Measurements from ENCODE around the gene AOC2. TPM values are rescaled to one million over a fixed set of nuclear protein-coding genes. Genes with fewer than 3 reads are reported as not detected.

The AOC2 gene
- total and polyA plus RNA-seq, 2 of the 13 experiments (the other 11 are each of a cell fraction or from before 2014, with no cell fraction given), result 1.2 to 3.3 TPM

DNA sequence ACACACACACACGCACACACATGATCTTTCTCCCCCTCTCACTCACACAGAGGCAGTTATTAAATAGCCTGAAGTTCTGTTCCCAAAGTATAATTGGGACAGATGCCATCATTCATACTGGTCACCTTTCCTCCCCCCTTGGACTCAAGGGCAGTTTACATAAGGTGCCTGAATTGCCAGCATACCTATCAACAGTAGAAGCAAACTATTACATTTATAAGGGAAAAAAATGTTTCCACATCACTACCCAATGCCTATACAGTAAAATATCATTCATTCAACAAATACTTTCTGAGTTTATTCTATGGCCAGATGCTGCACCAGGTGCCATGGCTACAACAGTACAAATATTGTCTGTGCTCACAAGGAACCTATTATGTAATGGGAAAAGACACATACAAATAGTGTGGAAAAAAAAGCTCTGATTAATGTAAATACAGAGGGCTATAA lies 39.4 kb upstream of the AOC2 start (continued):
- TF ChIP-seq, protein P1, sequence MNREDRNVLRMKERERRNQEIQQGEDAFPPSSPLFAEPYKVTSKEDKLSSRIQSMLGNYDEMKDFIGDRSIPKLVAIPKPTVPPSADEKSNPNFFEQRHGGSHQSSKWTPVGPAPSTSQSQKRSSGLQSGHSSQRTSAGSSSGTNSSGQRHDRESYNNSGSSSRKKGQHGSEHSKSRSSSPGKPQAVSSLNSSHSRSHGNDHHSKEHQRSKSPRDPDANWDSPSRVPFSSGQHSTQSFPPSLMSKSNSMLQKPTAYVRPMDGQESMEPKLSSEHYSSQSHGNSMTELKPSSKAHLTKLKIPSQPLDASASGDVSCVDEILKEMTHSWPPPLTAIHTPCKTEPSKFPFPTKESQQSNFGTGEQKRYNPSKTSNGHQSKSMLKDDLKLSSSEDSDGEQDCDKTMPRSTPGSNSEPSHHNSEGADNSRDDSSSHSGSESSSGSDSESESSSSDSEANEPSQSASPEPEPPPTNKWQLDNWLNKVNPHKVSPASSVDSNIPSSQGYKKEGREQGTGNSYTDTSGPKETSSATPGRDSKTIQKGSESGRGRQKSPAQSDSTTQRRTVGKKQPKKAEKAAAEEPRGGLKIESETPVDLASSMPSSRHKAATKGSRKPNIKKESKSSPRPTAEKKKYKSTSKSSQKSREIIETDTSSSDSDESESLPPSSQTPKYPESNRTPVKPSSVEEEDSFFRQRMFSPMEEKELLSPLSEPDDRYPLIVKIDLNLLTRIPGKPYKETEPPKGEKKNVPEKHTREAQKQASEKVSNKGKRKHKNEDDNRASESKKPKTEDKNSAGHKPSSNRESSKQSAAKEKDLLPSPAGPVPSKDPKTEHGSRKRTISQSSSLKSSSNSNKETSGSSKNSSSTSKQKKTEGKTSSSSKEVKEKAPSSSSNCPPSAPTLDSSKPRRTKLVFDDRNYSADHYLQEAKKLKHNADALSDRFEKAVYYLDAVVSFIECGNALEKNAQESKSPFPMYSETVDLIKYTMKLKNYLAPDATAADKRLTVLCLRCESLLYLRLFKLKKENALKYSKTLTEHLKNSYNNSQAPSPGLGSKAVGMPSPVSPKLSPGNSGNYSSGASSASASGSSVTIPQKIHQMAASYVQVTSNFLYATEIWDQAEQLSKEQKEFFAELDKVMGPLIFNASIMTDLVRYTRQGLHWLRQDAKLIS (CRISPR knock-in tag; IDR thresholded peaks at IDR 0.05), result no peak
- no peak for TF ChIP-seq ZNF549 (CRISPR knock-in tag; IDR thresholded peaks at IDR 0.05)
- TF ChIP-seq, protein P2, sequence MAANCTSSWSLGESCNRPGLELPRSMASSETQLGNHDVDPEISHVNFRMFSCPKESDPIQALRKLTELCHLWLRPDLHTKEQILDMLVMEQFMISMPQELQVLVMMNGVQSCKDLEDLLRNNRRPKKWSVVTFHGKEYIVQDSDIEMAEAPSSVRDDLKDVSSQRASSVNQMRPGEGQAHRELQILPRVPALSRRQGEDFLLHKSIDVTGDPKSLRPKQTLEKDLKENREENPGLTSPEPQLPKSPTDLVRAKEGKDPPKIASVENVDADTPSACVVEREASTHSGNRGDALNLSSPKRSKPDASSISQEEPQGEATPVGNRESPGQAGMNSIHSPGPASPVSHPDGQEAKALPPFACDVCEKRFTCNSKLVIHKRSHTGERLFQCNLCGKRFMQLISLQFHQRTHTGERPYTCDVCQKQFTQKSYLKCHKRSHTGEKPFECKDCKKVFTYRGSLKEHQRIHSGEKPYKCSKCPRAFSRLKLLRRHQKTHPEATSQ (CRISPR knock-in tag; IDR thresholded peaks at IDR 0.05; ENCODE audit: borderline replicate concordance), result no peak
- TF ChIP-seq, protein P3, sequence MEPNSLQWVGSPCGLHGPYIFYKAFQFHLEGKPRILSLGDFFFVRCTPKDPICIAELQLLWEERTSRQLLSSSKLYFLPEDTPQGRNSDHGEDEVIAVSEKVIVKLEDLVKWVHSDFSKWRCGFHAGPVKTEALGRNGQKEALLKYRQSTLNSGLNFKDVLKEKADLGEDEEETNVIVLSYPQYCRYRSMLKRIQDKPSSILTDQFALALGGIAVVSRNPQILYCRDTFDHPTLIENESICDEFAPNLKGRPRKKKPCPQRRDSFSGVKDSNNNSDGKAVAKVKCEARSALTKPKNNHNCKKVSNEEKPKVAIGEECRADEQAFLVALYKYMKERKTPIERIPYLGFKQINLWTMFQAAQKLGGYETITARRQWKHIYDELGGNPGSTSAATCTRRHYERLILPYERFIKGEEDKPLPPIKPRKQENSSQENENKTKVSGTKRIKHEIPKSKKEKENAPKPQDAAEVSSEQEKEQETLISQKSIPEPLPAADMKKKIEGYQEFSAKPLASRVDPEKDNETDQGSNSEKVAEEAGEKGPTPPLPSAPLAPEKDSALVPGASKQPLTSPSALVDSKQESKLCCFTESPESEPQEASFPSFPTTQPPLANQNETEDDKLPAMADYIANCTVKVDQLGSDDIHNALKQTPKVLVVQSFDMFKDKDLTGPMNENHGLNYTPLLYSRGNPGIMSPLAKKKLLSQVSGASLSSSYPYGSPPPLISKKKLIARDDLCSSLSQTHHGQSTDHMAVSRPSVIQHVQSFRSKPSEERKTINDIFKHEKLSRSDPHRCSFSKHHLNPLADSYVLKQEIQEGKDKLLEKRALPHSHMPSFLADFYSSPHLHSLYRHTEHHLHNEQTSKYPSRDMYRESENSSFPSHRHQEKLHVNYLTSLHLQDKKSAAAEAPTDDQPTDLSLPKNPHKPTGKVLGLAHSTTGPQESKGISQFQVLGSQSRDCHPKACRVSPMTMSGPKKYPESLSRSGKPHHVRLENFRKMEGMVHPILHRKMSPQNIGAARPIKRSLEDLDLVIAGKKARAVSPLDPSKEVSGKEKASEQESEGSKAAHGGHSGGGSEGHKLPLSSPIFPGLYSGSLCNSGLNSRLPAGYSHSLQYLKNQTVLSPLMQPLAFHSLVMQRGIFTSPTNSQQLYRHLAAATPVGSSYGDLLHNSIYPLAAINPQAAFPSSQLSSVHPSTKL (CRISPR knock-in tag; IDR thresholded peaks at IDR 0.05), result 0 out of 2 replicates have a peak, but pooled peaks have one; percentile 60
- TF ChIP-seq, protein P4, sequence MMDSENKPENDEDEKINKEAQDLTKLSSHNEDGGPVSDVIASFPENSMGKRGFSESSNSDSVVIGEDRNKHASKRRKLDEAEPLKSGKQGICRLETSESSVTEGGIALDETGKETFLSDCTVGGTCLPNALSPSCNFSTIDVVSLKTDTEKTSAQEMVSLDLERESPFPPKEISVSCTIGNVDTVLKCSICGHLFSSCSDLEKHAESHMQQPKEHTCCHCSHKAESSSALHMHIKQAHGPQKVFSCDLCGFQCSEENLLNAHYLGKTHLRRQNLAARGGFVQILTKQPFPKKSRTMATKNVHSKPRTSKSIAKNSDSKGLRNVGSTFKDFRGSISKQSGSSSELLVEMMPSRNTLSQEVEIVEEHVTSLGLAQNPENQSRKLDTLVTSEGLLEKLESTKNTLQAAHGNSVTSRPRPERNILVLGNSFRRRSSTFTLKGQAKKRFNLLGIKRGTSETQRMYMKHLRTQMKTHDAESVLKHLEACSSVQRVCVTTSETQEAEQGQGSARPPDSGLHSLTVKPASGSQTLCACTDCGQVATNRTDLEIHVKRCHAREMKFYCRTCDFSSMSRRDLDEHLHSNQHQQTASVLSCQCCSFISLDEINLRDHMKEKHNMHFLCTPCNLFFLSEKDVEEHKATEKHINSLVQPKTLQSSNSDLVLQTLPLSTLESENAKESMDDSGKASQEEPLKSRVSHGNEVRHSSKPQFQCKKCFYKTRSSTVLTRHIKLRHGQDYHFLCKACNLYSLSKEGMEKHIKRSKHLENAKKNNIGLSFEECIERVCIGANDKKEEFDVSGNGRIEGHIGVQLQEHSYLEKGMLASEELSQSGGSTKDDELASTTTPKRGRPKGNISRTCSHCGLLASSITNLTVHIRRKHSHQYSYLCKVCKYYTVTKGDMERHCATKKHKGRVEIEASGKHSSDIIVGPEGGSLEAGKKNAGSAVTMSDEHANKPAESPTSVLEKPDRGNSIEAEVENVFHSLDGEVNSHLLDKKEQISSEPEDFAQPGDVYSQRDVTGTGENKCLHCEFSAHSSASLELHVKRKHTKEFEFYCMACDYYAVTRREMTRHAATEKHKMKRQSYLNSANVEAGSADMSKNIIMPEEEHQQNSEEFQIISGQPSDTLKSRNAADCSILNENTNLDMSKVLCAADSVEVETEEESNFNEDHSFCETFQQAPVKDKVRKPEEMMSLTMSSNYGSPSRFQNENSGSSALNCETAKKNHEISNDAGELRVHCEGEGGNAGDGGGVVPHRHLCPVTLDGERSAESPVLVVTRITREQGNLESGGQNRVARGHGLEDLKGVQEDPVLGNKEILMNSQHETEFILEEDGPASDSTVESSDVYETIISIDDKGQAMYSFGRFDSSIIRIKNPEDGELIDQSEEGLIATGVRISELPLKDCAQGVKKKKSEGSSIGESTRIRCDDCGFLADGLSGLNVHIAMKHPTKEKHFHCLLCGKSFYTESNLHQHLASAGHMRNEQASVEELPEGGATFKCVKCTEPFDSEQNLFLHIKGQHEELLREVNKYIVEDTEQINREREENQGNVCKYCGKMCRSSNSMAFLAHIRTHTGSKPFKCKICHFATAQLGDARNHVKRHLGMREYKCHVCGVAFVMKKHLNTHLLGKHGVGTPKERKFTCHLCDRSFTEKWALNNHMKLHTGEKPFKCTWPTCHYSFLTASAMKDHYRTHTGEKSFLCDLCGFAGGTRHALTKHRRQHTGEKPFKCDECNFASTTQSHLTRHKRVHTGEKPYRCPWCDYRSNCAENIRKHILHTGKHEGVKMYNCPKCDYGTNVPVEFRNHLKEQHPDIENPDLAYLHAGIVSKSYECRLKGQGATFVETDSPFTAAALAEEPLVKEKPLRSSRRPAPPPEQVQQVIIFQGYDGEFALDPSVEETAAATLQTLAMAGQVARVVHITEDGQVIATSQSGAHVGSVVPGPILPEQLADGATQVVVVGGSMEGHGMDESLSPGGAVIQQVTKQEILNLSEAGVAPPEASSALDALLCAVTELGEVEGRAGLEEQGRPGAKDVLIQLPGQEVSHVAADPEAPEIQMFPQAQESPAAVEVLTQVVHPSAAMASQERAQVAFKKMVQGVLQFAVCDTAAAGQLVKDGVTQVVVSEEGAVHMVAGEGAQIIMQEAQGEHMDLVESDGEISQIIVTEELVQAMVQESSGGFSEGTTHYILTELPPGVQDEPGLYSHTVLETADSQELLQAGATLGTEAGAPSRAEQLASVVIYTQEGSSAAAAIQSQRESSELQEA (CRISPR knock-in tag; IDR thresholded peaks at IDR 0.05; ENCODE audit: not compliant biosample characterization), result no peak
- TF ChIP-seq, protein P5, sequence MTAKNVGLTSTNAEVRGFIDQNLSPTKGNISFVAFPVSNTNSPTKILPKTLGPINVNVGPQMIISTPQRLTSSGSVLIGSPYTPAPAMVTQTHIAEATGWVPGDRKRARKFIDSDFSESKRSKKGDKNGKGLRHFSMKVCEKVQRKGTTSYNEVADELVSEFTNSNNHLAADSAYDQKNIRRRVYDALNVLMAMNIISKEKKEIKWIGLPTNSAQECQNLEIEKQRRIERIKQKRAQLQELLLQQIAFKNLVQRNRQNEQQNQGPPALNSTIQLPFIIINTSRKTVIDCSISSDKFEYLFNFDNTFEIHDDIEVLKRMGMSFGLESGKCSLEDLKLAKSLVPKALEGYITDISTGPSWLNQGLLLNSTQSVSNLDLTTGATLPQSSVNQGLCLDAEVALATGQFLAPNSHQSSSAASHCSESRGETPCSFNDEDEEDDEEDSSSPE (CRISPR knock-in tag; IDR thresholded peaks at IDR 0.05), result no peak
- TF ChIP-seq NCOR1 (IDR thresholded peaks at IDR 0.05; ENCODE audit: borderline replicate concordance, low read length), result peak; percentile 67; the same call in 1 of the 2 replicates
- no peak for TF ChIP-seq ZNF552 (CRISPR knock-in tag; IDR thresholded peaks at IDR 0.05; ENCODE audit: borderline replicate concordance)
- TF ChIP-seq GLI4 (CRISPR knock-in tag; IDR thresholded peaks at IDR 0.05; ENCODE audit: borderline replicate concordance), result no peak

Measured in HepG2 (cell line).